Hematopoietic multipotent progenitor cell (in vitro differentiated cells): ENCODE measurements around the gene SATB2. TPM values are rescaled to one million over a fixed set of nuclear protein-coding genes. Genes with fewer than 3 reads are reported as not detected.

Experiments used
- DNase-seq, 3 donors: peaks; one replicate each; pipeline ENCODE4 v3.0.0-alpha.2; 2011 to 2015; ENCODE audit warnings: low read depth in 2 of 3, low spot score in 2 of 3
- total RNA-seq: library from RNA; depleted of rRNA; stranded (reverse); fragments of >200 nt; gene quantifications from one replicate; pipeline ENCODE4 v1.2.3, GENCODE V29; 2012

The SATB2 gene
- total RNA-seq, 1 donor: not detected

- DNase-seq: no peak
Measured at GRCh38 chr2:199455210-199455544, 2.6 kb downstream of the SATB2 start.

- peak in 1 of 3 donors; percentile 15 for DNase-seq
Measured at GRCh38 chr2:199452991-199453379, 4.8 kb downstream of the SATB2 start.

GRCh38 chr2:199452260-199452990 is 5.3 kb downstream of the SATB2 start:
- DNase-seq: no peak

- DNase-seq: no peak
Measured at GRCh38 chr2:199449956-199450355, 7.8 kb downstream of the SATB2 start.

GRCh38 chr2:199449455-199449854 is 8.3 kb downstream of the SATB2 start:
- DNase-seq: no peak

- no peak for DNase-seq
Measured at GRCh38 chr2:199446996-199447576, 10.7 kb downstream of the SATB2 start.

GRCh38 chr2:199444749-199445148 is 13.0 kb downstream of the SATB2 start:
- no peak for DNase-seq

GRCh38 chr2:199443589-199444130 is 14.1 kb downstream of the SATB2 start:
- DNase-seq: no peak

GRCh38 chr2:199442173-199442572 is 15.6 kb downstream of the SATB2 start:
- DNase-seq: no peak

- DNase-seq: no peak
Measured at GRCh38 chr2:199441759-199442158, 16.0 kb downstream of the SATB2 start.

GRCh38 chr2:199440118-199440517 is 17.6 kb downstream of the SATB2 start:
- no peak for DNase-seq

GRCh38 chr2:199439542-199439941 is 18.2 kb downstream of the SATB2 start:
- DNase-seq: no peak

- no peak for DNase-seq
Measured at GRCh38 chr2:199439066-199439465, 18.7 kb downstream of the SATB2 start.

- DNase-seq: no peak
Measured at GRCh38 chr2:199434555-199434954, 23.2 kb downstream of the SATB2 start.

GRCh38 chr2:199433204-199433832 is 24.4 kb downstream of the SATB2 start:
- DNase-seq: no peak

GRCh38 chr2:199431746-199432213 is 26.0 kb downstream of the SATB2 start:
- DNase-seq: no peak

- DNase-seq: no peak
Measured at GRCh38 chr2:199430214-199430613, 27.5 kb downstream of the SATB2 start.

- DNase-seq: no peak
Measured at GRCh38 chr2:199428291-199428690, 29.4 kb downstream of the SATB2 start.

- DNase-seq: no peak
Measured at GRCh38 chr2:199424160-199424559, 33.6 kb downstream of the SATB2 start.

GRCh38 chr2:199419428-199419827 is 38.3 kb downstream of the SATB2 start:
- DNase-seq: no peak

- DNase-seq: no peak
Measured at GRCh38 chr2:199414465-199414864, 43.3 kb downstream of the SATB2 start.

- no peak for DNase-seq
Measured at GRCh38 chr2:199414001-199414400, 43.7 kb downstream of the SATB2 start.
